ENCODE results near the gene TMEM140. TPM values are rescaled to one million over a fixed set of nuclear protein-coding genes. Genes with fewer than 3 reads are reported as not detected.
A peak's percentile ranks its signal among the peaks of the same experiment; 100 is the strongest.

Gene TMEM140
- total and polyA plus RNA-seq, 9 of the 15 experiments (the other 6 are each of a cell fraction or from before 2014, with no cell fraction given) = 0.03 to 0.82 (median 0.23) TPM

DNA sequence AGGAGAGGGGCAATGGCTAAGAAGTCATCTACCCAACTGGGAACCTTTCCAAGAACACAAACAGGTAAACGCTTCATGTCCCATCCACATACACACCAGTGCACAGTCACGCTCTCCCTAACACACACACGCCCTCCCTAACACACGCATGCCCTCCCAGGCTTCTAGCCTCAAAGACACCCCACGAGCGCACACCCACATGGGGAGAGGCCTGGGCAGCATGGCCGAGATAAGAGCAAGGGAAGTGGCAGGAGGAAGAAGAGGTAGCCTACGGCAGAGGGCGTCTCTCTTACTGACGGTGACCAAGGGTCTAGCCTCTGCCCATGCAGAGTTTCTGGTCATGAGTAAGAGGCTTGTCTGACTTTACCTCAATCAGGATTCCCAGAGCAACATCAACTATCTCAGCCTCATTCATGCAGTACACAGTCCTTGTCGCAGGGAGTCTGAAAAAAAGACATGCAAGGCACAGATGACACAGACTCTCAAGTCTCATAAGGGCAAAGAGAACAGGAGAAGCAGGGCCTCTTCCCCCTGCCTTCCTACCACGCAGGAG, 19.6 kb downstream of the TMEM140 start:
- Histone ChIP-seq H3K9ac (ENCODE audit: insufficient read depth in 1 of 2, low read depth in 2 of 2, low read length in 2 of 2) (peak overlapping the region in 1 of 2 experiments; percentile 56; a peak in 1 of 4 replicates), H3K4me3 (no peak overlapping the region), H3K9me1 (ENCODE audit: control insufficient read depth, insufficient read depth, low read length) (no peaks in the 10 kb centered on the region), H3K27ac (ENCODE audit: extremely low read depth, low read depth, low read length) (no peak overlapping the region; the same call in 2 of the 3 replicates), H4K20me1 (replicated peaks; ENCODE audit: control insufficient read depth, insufficient read depth, low read length) (0 out of 2 replicates have a peak, but pooled peaks cover 5% of the 10 kb centered on the region), H2AFZ (ENCODE audit: low read depth, low read length) (no peak overlapping the region), H3K4me2 (ENCODE audit: insufficient read depth, low read length) (no peak overlapping the region), H3K9me3 (replicated peaks; ENCODE audit: control insufficient read depth, insufficient read depth, low read depth, low read length) (peaks cover 8% of the 10 kb centered on the region), H3K4me1 (replicated peaks in 1 of 2; ENCODE audit: control insufficient read depth in 2 of 2, insufficient read depth in 2 of 2, low read length in 2 of 2) (peaks cover 15 to 30% of the 10 kb centered on the region in 2 experiments; a peak in 4 of 5 replicates), H3K27me3 (ENCODE audit: control insufficient read depth in 2 of 2, insufficient read depth in 2 of 2, low read length in 2 of 2) (no peaks in the 10 kb centered on the region), H3K36me3 (ENCODE audit: control insufficient read depth, insufficient read depth, low read length) (peaks cover 53% of the 10 kb centered on the region), H3K79me2 (ENCODE audit: control insufficient read depth, insufficient read depth, low read length) (peaks cover 33% of the 10 kb centered on the region)
- TF ChIP-seq NR2C2 (CRISPR knock-in tag; IDR thresholded peaks at IDR 0.05) (no peak), NR2C2 (tag; IDR thresholded peaks at IDR 0.05) (no peak), CBX8 (IDR thresholded peaks at IDR 0.05; ENCODE audit: borderline replicate concordance, extremely low read depth, low read depth, low read length, poor library complexity, severe bottlenecking) (no peak), NFIC (IDR thresholded peaks at IDR 0.05) (no peak), POLR2G (IDR thresholded peaks at IDR 0.05; ENCODE audit: low read depth, low read length) (0 out of 2 replicates have a peak, but pooled peaks have one; percentile 19), FOS (IDR thresholded peaks at IDR 0.05; ENCODE audit: extremely low read depth, insufficient read length) (no peak), ZNF133 (CRISPR knock-in tag; IDR thresholded peaks at IDR 0.05) (no peak), HDAC1 (IDR thresholded peaks at IDR 0.05) (no peak), CSDE1 (IDR thresholded peaks at IDR 0.05) (no peak), KDM5B (IDR thresholded peaks at IDR 0.05; ENCODE audit: insufficient replicate concordance, low read depth, low read length) (peak; percentile 37)
- TF ChIP-seq, protein P1, sequence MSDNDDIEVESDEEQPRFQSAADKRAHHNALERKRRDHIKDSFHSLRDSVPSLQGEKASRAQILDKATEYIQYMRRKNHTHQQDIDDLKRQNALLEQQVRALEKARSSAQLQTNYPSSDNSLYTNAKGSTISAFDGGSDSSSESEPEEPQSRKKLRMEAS (CRISPR knock-in tag; IDR thresholded peaks at IDR 0.05) = no peak
- TF ChIP-seq, protein P2, sequence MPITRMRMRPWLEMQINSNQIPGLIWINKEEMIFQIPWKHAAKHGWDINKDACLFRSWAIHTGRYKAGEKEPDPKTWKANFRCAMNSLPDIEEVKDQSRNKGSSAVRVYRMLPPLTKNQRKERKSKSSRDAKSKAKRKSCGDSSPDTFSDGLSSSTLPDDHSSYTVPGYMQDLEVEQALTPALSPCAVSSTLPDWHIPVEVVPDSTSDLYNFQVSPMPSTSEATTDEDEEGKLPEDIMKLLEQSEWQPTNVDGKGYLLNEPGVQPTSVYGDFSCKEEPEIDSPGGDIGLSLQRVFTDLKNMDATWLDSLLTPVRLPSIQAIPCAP (CRISPR knock-in tag; IDR thresholded peaks at IDR 0.05; ENCODE audit: borderline replicate concordance) = no peak
- ATAC-seq = no peak
- in situ Hi-C loops (cut with MboI) (no loop called here), intact Hi-C loops (cut with micrococcal nuclease) (no loop called here)
- WGBS (ENCODE audit: insufficient coverage, low coverage, missing lambda C conversion rate) = 94% methylated on average over 12 of the region's 12 CpGs
- FAIRE-seq = no peak
- ChIA-PET POLR2A (interaction anchor here (0.6 to 0.8 kb wide), 2 partner anchors 9 to 752 kb away, joined by 3 to 4 read pairs; no protein-coding TSS in a partner anchor), CTCF (ENCODE audit: low intra/inter-chr PET ratio) (no interaction called here)
- BruUV-seq (replicated peaks) = no TSS peak
- no peak for DNase-seq (ENCODE audit: extremely low read depth in 1 of 4, low spot score in 3 of 4)

Measured in K562 (cell line).